K562 (cell line): ENCODE results near the gene SAP25. TPM values are rescaled to one million over a fixed set of nuclear protein-coding genes. Genes with fewer than 3 reads are reported as not detected.

Experiments
- BHLHE40 ChIP-seq: IDR thresholded peaks from 2 replicates; pipeline ENCODE4 v1.6.1; 2011; ENCODE audit warnings: low read length, improper control_type of control experiment
- CEBPG ChIP-seq, 3 experiments: fragments of 200-800 bp in 1 of 3; sonication (Bioruptor generic) in 1 of 3; sonication (generic) in 1 of 3; formaldehyde crosslinking in 1 of 3; IDR thresholded peaks in 2 of 3; conservative IDR thresholded peaks in 1 of 3; 2 replicates each; pipeline versions ENCODE4 v1.6.1 to v1.8.0; 2016 to 2022; ENCODE audit warnings: missing compliant biosample characterization in 2 of 3, missing genetic modification characterization in 2 of 3, mild to moderate bottlenecking in 1 of 3, missing genetic modification reagents in 1 of 3
- CTCFL ChIP-seq: IDR thresholded peaks from 2 replicates; pipeline ENCODE4 v1.6.1; 2011; ENCODE audit warnings: borderline replicate concordance, low read depth, mild to moderate bottlenecking, moderate library complexity, low read length; ENCODE audit not compliant: insufficient read depth, poor library complexity, severe bottlenecking
- ELF2 ChIP-seq: fragments of 250-450 bp; sonication (Bioruptor Pico); IDR thresholded peaks from 2 replicates; pipeline ENCODE4 v1.5.0; 2021; ENCODE audit warnings: mild to moderate bottlenecking
- FOS ChIP-seq: IDR thresholded peaks from 3 replicates; pipeline ENCODE4 v1.6.1; 2011; ENCODE audit not compliant: insufficient read length; ENCODE audit errors: extremely low read depth
- HIVEP1 ChIP-seq: fragments of 250-450 bp; sonication (Bioruptor Pico); IDR thresholded peaks from 2 replicates; pipeline ENCODE4 v1.4.0; 2020; ENCODE audit warnings: mild to moderate bottlenecking
- HMGN3 ChIP-seq: IDR thresholded peaks from 2 replicates; pipeline ENCODE4 v1.6.1; 2011; ENCODE audit warnings: borderline replicate concordance, low read depth, mild to moderate bottlenecking, mixed read lengths, low read length; ENCODE audit not compliant: insufficient read length; ENCODE audit errors: extremely low read depth
- RFX7 ChIP-seq: fragments of 250-450 bp; sonication (Bioruptor Pico); IDR thresholded peaks from 2 replicates; pipeline ENCODE4 v1.5.1; 2021; ENCODE audit warnings: mild to moderate bottlenecking
- TFAP4 ChIP-seq: sonication (generic); formaldehyde crosslinking; IDR thresholded peaks from 2 replicates; pipeline ENCODE4 v1.8.0; 2022; ENCODE audit warnings: missing genetic modification reagents, mild to moderate bottlenecking, moderate library complexity, borderline replicate concordance
- YBX1 ChIP-seq: fragments of 450-650 bp; IDR thresholded peaks from 2 replicates; pipeline ENCODE4 v1.7.1; 2016; ENCODE audit warnings: mild to moderate bottlenecking
- ZNF121 ChIP-seq: sonication (generic); formaldehyde crosslinking; conservative IDR thresholded peaks from 2 replicates; pipeline ENCODE4 v1.8.0; 2022; ENCODE audit warnings: missing genetic modification reagents
- ZNF354B ChIP-seq: fragments of 250-450 bp; sonication (Bioruptor Pico); IDR thresholded peaks from 2 replicates; pipeline ENCODE4 v1.4.0; 2020
- ZNF707 ChIP-seq: fragments of 250-450 bp; sonication (Bioruptor Pico); conservative IDR thresholded peaks from 2 replicates; pipeline ENCODE4 v1.8.0; 2022; ENCODE audit warnings: inconsistent platforms, mild to moderate bottlenecking, moderate library complexity
- polyA plus RNA-seq, 8 experiments: library from polyadenylated mRNA; depleted of rRNA in 4 of 8; stranded (reverse) in 5 of 8; unstranded in 3 of 8; fragments of >200 nt; fragmentation: Nextera tagmentation in 2 of 8; fragmentation: Illumina TruSeq in 1 of 8; extraction: Ambion mirVana in 2 of 8; extraction: Trizol in 1 of 8; gene quantifications; 2 replicates each; pipeline versions ENCODE4 v1.2.1 to v1.2.3, GENCODE V29; 2011 to 2014; ENCODE audit warnings: inconsistent platforms in 1 of 8, missing spikeins in 1 of 8
- total RNA-seq, 7 experiments: library from RNA; depleted of rRNA in 6 of 7; stranded (reverse); fragments of >200 nt in 6 of 7; fragmentation: Illumina TruSeq in 2 of 7; extraction: Trizol in 2 of 7; gene quantifications; 2 replicates each; pipeline versions ENCODE4 v1.2.1 to v1.2.3, GENCODE V29; 2011 to 2021; ENCODE audit warnings: low replicate concordance in 1 of 7
- TF ChIP-seq, protein P1 (sequence below): sonication (generic); formaldehyde crosslinking; IDR thresholded peaks from 2 replicates; pipeline ENCODE4 v1.8.1; 2023; ENCODE audit warnings: mild to moderate bottlenecking, missing genetic modification reagents
- TF ChIP-seq, protein P2 (sequence below): fragments of 250-450 bp; sonication (Bioruptor Pico); IDR thresholded peaks from 2 replicates; pipeline ENCODE4 v1.5.0; 2021
- TF ChIP-seq, protein P3 (sequence below): sonication (generic); formaldehyde crosslinking; IDR thresholded peaks from 2 replicates; pipeline ENCODE4 v1.8.1; 2022; ENCODE audit warnings: missing genetic modification reagents

The SAP25 gene
- total and polyA plus RNA-seq, 9 of the 15 experiments (the other 6 are each of a cell fraction or from before 2014, with no cell fraction given), result 0.13 to 5.3 (median 0.78) TPM; not detected in 1

- TF ChIP-seq CEBPG (CRISPR knock-in tag; IDR thresholded peaks at IDR 0.05), result no peak
- no peak for TF ChIP-seq CEBPG (tag; conservative IDR thresholded peaks at IDR 0.05 in 1 of 2, IDR thresholded peaks at IDR 0.05 in 1 of 2)
- 0 out of 2 replicates have a peak, but pooled peaks have one; percentile 4 for TF ChIP-seq BHLHE40
- TF ChIP-seq ZNF121 (CRISPR knock-in tag), result no peak
- TF ChIP-seq, protein P1, sequence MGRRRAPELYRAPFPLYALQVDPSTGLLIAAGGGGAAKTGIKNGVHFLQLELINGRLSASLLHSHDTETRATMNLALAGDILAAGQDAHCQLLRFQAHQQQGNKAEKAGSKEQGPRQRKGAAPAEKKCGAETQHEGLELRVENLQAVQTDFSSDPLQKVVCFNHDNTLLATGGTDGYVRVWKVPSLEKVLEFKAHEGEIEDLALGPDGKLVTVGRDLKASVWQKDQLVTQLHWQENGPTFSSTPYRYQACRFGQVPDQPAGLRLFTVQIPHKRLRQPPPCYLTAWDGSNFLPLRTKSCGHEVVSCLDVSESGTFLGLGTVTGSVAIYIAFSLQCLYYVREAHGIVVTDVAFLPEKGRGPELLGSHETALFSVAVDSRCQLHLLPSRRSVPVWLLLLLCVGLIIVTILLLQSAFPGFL, result no peak
- TF ChIP-seq ZNF707 (CRISPR knock-in tag), result no peak
- no peak for TF ChIP-seq FOS
- TF ChIP-seq HIVEP1 (CRISPR knock-in tag), result no peak
- no peak for TF ChIP-seq ZNF354B (CRISPR knock-in tag)
- TF ChIP-seq ELF2 (CRISPR knock-in tag), result no peak
- TF ChIP-seq YBX1, result no peak
- TF ChIP-seq, protein P2, sequence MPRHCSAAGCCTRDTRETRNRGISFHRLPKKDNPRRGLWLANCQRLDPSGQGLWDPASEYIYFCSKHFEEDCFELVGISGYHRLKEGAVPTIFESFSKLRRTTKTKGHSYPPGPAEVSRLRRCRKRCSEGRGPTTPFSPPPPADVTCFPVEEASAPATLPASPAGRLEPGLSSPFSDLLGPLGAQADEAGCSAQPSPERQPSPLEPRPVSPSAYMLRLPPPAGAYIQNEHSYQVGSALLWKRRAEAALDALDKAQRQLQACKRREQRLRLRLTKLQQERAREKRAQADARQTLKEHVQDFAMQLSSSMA (CRISPR knock-in tag), result no peak
- TF ChIP-seq, protein P3, sequence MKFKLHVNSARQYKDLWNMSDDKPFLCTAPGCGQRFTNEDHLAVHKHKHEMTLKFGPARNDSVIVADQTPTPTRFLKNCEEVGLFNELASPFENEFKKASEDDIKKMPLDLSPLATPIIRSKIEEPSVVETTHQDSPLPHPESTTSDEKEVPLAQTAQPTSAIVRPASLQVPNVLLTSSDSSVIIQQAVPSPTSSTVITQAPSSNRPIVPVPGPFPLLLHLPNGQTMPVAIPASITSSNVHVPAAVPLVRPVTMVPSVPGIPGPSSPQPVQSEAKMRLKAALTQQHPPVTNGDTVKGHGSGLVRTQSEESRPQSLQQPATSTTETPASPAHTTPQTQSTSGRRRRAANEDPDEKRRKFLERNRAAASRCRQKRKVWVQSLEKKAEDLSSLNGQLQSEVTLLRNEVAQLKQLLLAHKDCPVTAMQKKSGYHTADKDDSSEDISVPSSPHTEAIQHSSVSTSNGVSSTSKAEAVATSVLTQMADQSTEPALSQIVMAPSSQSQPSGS (CRISPR knock-in tag), result no peak
- TF ChIP-seq CTCFL, result no peak
- peak; percentile 54; the same call in 1 of the 2 replicates for TF ChIP-seq TFAP4 (CRISPR knock-in tag)
- TF ChIP-seq RFX7 (CRISPR knock-in tag), result no peak
- no peak for TF ChIP-seq HMGN3
Measured at GRCh38 chr7:100612730-100613390, 39.2 kb upstream of the SAP25 start (continued).
